GM04503 (cell line): ENCODE results near the gene DTNB.
"Not testable (repeated sequence)": the region's sequence is repeated elsewhere in the genome, so short reads cannot be mapped to it uniquely, and the experiment has no call there.

Source experiments
- DNase-seq: peaks from one replicate; pipeline ENCODE4 v3.0.0-alpha.2; 2012; ENCODE audit warnings: low read depth

The DTNB gene

DNA sequence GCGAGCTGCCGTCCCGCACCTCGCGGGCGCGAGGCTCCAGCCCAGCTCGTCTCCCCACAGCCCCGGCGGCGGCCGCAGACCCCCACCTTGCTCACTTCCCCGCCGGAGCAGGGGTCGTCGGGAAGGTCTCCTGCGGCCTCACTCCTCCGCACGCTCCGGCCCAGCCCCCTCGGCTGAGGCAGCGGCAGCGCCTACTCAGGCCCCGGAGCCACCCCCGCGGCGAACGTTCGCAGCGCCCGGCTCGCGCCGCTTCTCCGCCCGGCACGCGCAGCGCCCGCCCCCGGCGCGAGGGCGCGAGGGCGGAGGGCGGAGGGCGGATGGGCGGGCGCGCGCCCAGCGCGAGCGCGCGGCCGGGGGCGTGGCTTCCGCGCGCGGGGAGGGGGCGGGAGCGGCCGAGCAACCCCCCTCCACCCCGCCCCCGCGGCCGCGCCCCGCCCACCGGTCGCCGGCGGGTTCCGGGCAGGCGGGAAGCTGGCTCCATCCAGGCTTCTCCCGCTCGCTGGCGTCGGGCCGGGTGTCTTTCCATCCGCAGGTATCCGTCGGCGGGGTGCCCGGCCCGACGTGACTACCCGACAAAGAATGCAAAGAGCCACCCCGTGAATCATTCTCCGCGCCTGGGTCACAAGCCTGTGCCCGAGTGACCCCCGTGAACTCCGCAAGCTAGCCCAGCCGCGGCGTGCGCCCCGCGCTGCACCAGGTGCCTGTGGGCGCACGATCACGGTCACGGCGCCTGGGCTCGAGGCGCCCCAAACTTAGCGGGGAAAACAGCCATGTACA, at the start of gene DTNB:
DTNB (minus strand) TSS at position 278 of the 777 bp plus-strand sequence. CDS start 20,917 bp downstream, outside the sequence.
- no peak for DNase-seq

DNA sequence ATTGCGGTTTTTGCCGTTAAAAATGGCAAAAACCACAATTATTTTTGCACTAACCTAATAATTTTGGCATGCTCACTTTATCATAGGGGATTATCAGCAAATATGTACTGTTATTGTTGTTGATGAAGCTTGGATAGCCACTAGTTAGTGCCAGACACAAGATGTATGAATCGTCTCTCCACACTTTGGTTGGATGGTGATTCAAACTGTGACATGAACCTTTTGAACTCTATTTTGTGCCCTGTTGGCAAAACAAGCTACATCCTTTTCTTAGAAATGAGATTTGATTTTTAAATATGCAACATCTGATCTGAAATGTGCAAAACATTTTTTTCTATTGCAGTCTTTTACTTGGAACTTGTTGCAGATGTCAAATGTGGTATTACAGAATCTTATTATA, 48.8 kb upstream of the DTNB start:
- no peak for DNase-seq

DNA sequence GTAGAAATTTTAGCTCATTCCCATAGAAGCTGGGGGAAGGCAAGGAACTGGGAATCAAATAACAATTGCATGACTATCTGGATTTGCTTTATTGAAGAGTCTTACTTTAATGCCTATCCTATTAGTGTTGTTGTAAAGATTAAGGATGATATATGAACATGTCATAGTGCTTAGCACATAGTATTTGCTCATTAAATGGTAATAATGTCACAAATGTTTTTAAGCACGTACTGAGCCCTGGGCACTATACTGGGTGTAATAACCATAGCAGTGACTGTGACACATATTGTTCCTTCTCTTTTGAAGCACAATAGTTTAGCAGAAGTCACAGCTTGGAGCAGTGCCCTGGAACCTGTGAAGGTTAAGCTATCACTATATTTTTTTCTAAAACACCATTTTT, 47.2 kb upstream of the DTNB start:
- no peak for DNase-seq

DNA sequence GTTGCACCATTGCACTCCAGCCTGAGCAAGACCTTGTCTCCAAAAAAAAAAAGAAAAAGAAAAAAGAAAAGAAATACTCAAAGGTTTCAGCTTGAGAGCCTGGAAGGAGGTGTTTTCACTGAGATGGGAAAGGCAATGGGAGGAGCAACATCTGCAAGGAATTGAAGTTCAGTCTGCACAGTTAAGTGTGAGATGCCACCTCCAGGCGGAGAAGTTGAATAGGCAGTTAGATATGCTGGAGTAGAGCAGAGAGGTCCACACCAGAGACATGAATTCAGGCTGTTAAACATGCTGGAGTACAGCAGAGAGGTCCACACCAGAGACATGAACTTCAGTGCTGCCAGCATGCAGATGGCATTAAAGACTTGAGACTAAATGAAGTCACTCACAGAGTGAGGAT, 41.4 kb upstream of the DTNB start:
- DNase-seq: no peak

DNA sequence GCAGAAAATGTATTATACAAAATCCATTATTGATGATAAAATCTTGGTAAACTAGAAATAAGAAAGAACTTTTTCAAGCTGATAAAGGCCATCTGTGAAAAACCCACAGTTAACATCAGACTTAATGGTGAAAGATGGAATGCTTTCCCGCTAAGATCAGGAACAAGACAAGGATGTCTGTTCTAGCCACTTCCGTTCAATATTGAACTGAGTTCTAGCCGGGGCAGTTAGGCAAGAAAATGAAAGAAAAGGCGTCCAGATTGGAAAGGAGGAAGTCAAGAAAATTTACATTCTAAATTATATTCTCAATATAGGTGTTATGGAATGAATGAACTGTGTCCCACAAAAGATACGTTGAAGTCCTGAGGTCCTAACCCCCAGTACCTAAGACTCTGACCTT, 39.1 kb upstream of the DTNB start:
- no peak for DNase-seq

DNA sequence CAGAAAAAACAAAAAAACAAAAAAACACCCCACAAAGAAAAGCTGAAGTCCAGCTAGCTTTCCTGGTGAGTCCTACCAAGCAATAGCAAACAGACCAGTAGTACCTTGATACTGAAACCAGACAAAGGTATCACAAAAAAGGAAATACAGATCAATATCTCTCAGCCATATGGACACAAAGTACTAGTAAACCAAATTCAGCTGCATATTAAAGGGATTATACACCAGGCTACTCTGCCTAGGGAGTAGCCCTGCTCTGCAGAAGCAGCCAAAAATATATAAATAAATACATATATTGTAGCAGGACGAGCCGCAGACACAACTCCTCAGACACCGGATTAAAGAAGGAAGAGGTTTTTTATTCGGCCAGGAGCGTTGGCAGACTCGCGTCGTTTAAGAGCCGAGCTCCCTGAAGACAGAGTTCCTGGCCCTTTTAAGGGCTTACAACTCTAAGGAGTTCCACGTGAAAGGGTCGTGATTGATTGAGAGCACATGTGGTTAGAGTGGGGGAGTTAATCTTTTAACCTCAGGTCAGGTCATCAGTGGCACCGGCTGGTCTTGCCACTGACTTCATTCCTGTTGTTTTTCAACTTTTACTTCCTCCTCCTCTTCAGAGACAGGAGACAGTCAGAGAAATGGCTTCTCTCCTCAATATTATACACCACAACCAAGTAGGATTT, 38.4 kb upstream of the DTNB start:
- no peak for DNase-seq

DNA sequence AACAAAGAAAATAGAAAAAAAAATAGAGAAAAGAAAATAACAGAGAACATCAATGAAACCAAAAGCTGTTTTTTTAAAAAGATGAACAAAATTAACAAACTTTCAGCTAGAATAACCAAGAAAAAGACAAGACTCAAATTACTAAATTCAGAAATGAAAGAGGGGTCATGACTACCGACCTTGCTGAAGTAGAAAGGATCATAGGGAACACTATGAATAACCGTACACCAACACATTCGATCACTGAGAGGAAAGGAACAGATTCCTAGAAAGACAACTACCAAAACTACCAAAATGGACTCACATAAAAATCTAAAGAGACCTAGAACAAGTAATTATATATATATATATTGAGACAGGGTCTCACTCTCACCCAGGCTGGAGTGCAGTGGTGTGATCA, 37.4 kb upstream of the DTNB start:
- DNase-seq: no peak

DNA sequence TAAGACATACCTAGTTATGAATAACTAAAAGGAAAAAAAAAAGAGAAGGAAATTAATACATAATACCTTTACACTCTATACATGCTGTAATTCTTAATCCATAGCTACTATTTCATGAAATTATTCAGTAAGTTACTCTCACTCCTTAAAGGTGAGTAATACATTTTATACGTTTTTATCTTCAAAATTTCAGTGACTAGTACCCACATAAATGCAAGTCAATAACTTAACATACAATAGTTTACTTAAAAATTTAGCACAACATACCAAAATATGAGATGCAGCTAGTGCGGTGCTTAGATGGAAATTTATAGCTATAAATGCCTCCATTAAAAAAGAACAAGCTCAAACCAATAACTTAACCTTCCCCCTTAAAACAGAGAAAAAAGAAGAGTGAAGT, 36.0 kb upstream of the DTNB start:
- DNase-seq: no peak

DNA sequence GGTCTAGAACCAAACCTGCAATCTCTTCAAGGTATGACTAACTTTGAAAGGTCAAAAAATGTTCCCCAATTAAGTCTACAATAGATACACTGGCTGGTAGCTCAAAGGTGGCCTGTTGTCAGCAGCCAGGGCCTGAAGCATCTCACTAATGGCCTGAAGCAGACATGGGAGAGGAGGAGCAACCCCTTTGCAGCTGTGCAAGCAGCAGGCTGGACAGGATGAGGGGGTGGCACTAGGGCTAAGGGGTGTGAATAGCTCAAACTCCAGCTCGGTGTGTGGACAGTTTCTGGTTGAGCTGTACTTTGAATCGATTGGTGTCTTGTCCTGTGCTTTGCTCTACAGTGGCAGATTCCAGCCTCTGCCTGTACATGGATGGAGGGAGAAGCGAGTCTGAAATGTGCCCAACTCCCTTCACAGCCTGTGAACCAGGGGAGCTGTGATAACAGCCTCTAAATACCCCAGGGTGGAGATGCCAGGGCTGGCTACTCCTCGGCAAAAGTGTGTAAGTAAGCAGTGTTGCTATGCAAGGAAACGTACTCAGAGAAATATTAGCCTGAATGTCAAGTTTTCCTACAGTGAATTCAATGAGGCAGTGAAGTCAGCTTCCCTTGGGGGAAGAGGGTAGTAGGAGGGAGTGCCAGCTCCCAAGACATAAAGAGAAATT, 34.7 kb upstream of the DTNB start:
- DNase-seq: no peak

DNA sequence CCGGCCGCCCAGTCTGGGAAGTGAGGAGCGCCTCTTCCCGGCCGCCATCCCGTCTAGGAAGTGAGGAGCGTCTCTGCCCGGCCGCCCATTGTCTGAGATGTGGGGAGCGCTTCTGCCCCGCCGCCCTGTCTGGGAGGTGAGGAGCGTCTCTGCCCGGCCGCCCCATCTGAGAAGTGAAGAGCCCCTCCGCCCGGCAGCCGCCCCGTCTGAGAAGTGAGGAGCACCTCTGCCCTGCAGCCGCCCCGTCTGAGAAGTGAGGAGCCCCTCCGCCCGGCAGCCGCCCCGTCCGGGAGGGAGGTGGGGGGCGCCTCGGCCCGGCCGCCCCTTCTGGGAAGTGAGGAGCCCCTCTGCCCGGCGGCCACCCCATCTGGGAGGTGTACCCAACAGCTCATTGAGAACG, 32.2 kb upstream of the DTNB start:
- DNase-seq: not testable (repeated sequence)

DNA sequence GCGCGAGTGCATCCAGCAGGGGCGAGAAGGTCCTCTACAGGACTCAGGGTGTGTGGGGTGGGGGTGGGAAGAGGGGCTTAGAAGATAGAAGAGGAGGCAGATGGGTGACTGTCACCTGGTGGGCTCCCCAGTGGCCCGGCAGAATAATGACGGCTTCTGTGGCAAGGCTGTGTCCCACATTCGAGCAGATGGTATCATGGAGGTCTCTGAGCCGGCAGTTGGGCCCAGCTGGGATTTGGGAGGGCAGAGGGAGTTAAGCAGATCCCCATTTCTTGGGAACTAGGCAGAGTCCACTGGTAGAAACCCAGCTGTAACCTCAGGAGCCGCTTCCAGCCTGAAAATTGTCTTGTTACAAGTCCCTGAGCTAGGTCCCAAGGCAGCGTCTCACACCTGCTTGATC, 28.4 kb upstream of the DTNB start:
- DNase-seq: no peak

DNA sequence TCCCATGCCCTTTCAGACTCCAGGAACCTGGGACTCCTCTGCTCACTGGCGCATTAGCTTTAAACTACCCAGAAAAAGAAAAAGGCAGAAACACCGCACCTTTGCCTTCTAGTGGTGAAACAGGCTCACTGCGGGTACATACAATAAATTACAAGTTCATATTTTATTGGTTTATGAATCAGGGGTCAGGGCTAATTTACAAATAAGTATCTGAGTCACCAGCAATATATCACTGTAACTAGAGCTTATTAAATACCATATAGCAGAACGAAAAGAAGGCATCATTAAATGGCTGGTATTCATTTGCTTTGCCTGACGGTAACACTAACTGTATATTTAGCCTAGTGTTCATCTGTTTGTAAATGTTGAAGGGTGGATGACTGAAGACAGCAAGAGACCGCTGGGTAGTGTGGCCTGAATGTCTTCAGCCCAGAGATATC, 26.9 kb upstream of the DTNB start:
- no peak for DNase-seq

DNA sequence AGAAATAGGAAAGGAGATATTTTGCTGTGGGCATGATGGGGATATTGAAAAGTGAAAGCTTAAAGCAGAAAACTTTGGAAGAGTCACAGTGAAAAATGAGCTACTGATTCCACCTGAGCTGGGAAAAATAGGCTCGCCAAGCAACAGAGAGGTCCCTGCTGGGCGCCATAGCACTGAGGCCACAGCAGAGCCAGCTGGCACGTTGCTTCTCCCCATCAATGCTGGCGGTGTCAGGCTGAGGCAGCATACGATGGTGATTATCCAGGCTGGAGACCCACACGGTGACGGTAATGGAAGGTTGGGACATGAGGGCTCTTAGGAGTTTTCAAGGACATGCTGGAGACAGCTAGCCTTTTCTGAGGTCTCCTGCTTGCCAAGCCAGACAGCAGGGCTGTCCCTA, 25.8 kb upstream of the DTNB start:
- DNase-seq: no peak

DNA sequence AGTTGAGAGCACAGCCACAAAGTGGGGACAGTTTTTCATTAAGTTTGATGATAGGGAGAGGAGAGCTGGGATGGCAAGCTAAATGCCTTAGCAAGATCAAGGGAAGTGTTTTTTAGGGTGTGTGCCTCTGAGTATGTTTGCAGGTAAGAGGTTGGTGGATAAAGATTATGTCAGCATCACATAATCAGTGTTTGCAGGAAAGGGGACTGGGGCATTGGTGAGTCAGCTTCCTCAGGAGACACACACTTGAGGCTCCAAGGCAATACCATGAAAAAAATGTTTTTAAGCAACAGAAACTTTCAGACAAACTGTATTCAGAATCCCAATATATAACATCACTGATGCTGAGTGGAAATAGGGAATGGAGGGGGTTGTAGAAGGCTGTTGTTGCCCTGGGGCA, 25.4 kb upstream of the DTNB start:
- DNase-seq: no peak

DNA sequence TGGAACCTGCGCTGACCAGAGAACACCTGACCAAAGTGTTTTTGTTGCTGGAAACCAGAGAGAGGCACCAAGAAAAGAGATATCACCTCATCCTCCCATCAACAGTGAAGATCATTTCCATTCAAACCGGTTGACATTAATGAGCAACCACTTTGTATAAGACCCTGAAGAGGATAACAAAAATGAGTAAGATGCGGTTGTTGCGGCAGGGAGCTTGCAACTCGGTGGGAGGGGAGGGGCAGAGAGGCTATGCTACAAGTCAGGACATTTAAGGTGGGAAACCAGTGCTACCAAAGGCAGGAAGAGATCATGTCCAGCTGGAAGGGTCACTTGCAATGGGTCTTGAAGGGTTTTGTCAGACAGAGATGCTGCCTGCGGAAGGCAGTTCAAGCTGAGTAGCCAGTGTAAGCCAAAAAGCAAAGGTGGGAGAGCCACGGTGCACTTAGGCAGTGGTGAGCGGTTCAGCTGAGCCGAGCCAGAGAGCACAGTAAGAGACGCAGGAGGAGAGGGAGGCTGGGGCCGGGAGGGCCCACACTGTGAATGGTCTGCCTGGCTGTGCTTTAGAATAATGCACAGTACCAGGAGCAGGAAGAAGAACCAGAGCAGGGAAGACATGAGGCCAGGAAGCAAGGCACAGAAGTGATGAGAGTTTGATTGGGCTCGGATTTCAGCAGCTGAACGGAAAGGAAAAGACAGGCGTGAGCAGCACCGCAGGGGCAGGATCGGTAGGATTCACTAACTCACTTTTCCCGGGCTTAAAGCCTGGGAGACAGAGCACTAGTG, 24.4 kb upstream of the DTNB start:
- DNase-seq: no peak

DNA sequence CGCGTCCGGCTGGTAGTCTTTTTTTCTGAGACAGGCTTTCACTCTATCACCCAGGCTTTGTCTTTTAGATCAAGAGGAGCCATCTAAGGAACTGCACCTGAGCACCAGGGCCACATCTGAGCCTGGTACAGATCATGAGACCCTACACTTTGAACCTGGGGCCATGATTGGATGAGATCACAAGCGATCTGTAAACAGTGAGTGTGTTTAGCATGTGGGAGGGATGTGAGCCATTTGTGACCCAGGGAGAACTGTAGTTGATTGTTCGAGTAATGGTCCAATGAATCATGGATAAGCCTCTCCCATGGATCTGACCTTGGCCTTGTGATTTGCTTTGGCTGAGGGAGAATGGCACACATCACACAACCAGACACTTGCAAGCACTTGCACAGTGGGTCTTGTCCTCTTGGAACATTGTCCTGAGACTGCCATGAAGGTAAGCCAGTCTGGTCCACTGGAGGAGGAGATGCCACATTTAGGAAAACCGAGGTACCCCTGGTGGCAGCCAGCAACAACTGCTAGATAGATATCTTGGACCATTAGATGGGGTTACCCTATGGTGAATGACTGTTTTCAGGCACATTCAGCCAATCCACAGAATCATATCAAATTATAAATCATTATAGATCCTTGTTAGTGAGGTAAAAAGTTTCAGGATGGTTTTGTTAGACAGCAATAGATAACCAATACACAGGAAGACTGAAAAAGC, 19.5 kb upstream of the DTNB start:
- no peak for DNase-seq

DNA sequence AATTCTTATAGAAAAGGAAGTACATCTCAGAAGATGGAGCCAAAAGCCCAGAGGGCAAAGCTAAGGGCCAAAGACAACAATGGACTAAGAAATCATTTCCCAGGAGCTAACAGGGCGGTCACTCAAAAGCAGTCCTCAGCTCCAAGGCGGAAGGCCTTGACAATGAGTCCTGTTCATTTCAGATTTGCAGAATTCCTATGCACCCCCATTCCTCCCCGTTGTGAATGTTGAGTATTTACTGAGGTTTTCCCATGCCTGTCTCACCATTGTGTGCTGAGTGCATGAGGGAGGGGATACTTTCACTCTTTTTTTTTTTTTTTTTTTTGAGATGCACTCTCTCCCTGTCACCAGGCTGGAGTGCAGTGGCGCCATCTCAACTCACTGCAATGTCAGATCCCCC, 18.8 kb upstream of the DTNB start:
- DNase-seq: no peak

DNA sequence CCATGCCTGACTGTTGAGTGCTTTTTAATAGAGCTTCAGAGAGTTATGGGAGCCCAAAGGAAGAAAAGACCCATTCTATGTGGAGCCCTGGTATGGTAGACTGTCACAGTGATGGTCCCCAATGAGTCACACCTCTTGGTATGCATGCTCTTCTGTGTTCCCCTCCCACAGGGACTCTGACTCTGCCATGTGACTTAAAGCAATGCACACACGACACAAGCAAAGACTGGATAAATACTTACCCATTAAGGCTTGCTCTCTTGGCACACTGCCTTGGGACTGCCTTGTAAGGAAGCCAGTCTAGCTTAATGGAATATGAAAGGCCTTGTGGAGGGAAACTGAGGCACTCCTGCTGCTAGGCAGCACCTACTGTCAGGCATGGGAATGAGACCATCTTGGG, 16.7 kb upstream of the DTNB start:
- no peak for DNase-seq

DNA sequence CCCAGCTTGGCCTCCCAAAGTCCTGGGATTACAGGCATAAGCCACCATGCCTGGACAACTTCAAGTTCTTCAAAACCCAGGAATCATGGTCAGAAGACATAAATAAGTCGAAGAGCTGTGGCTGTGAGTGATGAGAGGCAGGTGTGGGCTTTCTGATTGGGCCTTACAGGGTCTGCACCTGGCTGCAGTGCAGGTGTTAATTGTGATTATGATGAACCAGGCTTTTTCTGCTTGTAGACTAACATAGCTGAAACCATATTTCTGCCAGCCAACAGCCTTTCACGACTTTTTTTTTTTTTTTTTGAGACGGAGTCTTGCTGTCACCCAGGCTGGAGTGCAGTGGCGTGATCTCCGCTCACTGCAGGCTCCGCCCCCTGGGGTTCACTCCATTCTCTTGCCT, 14.9 kb upstream of the DTNB start:
- DNase-seq: no peak

DNA sequence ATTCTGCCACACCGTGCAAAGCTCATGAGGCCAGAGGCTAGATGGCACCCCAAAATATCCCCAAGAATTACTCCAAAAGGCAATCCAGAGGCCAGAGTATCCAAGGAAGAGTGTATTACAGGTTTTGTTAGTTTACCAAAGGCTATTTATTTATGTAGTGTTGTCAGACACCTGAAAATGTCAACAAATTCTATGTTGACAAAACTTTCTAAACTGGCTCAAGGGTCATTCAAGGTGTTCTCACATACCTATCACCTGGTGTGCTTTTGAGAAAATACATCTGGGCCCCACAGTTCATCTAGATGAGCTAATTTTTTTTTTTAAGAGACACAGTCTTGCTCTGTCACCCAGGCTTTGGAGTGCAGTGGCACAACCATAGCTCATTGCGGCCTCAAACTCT, 12.4 kb upstream of the DTNB start:
- no peak for DNase-seq

DNA sequence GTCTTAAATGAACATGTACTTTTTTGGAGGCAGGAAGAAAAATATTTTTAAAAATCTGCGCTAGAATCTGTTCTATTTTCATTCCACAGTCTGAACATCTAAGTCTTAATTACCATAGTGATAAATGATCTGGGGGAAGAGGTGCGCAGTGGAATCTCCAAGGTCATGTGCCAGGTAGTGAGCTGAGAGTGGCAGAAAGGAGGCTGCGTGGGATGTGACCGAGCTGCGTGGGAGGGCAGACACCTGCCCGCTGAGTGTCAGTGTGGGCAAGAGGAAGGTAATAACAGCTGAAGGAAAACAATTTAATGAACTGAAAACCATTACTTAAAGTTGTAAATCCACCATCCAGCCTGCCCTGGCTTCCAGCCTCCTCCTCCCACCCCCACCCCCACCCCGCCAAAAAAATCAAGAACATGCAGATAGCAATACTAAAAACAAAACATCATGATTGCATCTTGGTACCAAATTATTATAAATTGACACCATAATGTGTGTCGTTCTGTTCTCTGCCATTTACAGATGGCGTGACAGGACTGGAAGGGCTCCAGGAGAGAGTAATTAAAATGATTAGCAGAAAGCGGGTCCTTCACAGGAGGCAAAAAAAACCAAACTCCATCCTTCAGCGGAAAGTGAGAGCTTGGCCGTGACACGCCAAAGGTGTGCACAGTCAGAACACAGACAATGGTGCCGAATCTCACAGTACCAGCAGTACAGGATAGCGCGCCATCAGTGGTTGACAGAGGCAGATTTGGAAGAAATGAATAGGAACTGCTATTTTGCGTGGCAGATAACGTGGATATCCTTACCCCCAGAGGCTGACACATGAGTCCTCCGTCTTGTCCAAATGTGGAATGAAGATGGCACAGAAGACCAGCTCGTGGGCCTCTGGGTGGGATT, 11.4 kb upstream of the DTNB start:
- no peak for DNase-seq
